NCI-H69 (cell line): ENCODE data around the gene RASA3.
"Not testable (repeated sequence)": the region's sequence is repeated elsewhere in the genome, so short reads cannot be mapped to it uniquely, and the experiment has no call there.

Experiments
- DNase-seq: peaks from one replicate; lab custom pipeline; 2025; lab: John Stamatoyannopoulos, UW

The RASA3 gene

GRCh38 chr13:113988859-113989258 lies 143.6 kb downstream of the RASA3 start:
- not testable (repeated sequence) for DNase-seq

GRCh38 chr13:113982296-113982661 lies 150.1 kb downstream of the RASA3 start:
- no peak for DNase-seq

- no peak for DNase-seq
Measured at GRCh38 chr13:113981611-113982295, 150.7 kb downstream of the RASA3 start.

- DNase-seq, result peak; percentile 98
Measured at GRCh38 chr13:113981194-113981605, 151.2 kb downstream of the RASA3 start.

- no peak for DNase-seq
Measured at GRCh38 chr13:113980489-113981064, 151.8 kb downstream of the RASA3 start.

GRCh38 chr13:113979791-113980471 lies 152.5 kb downstream of the RASA3 start:
- no peak for DNase-seq

- no peak for DNase-seq
Measured at GRCh38 chr13:113978741-113979481, 153.5 kb downstream of the RASA3 start.

- DNase-seq, result no peak
Measured at GRCh38 chr13:113977976-113978375, 154.4 kb downstream of the RASA3 start.

GRCh38 chr13:113976711-113977684 lies 155.4 kb downstream of the RASA3 start:
- DNase-seq, result no peak

- DNase-seq, result no peak
Measured at GRCh38 chr13:113975416-113975815, 157.0 kb downstream of the RASA3 start.

- no peak for DNase-seq
Measured at GRCh38 chr13:113974304-113975281, 157.8 kb downstream of the RASA3 start.

- no peak for DNase-seq
Measured at GRCh38 chr13:113973218-113974164, 158.9 kb downstream of the RASA3 start, which contains the start of gene C13orf46. C13orf46 (minus strand) TSS chr13:113974076; CDS start chr13:113973997, 79 bp downstream.

GRCh38 chr13:113972451-113973217 lies 159.8 kb downstream of the RASA3 start:
- DNase-seq, result no peak

GRCh38 chr13:113971471-113972231 lies 160.8 kb downstream of the RASA3 start:
- DNase-seq, result no peak

- DNase-seq, result no peak
Measured at GRCh38 chr13:113970810-113971470, 161.5 kb downstream of the RASA3 start.

- no peak for DNase-seq
Measured at GRCh38 chr13:113969973-113970611, 162.3 kb downstream of the RASA3 start.
